GM21367 (cell line): ENCODE results near the gene SYT8.
"Not testable (repeated sequence)": the region's sequence is repeated elsewhere in the genome, so short reads cannot be mapped to it uniquely, and the experiment has no call there.

Experiments
- ATAC-seq: cut with Tn5 transposase; IDR thresholded peaks from one replicate; pipeline ENCODE4 v1.9.1; 2021; ENCODE audit not compliant: unreplicated experiment

Gene SYT8

DNA sequence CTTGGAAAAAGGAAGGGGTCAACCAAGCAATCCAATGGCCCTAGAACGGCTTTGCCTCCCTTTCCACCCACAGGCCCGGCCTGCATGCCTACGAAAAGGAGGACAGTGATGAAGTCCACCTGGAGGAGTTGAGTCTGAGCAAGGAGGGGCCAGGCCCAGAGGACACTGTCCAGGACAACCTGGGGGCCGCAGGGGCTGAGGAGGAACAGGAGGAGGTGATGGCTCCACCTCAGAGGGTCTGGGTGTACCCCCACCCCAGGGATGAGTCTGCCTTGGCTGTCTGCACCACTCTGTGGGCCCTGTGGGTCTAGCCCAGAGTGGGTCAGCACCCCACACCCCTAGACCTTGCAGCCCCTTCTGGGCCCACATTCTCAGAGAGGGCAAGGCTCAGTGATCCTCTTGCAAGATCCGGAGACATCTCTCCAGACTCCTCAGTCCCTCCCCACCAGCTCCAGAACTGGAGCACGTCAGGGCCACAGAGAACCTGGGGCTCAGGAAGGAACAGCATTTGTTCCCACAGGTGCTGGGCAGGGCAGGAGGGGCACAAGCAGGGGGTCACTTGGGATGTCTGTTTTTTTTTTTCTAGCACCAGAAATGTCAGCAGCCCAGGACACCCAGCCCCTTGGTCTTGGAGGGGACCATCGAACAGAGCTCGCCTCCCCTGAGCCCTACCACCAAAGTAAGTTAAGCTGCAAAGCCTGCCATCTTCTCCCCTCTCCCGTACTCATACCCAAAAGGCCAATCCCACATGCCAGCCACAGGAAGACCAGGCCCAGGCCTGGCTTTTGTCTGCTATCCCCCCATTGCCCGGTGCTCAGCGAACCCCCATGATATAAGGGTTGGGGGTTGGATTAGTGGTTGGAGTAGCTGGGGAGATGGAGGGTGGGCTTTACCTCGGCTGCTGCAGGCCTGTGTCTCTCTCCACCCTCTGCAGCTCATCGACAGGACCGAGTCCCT lies 48.8 kb downstream of the SYT8 start:
- no peak for ATAC-seq

GRCh38 chr11:1884303-1884700 lies 49.5 kb downstream of the SYT8 start:
- ATAC-seq, result no peak

GRCh38 chr11:1886551-1886950 lies 51.8 kb downstream of the SYT8 start:
- ATAC-seq, result not testable (repeated sequence)
